Stimulated activated memory B cell treated with anti-CD40 and anti-IgM and Interleukin-4, amounts not matched to agents 10 μg/mL and 1 μg/mL and 100 μg/mL, for 72 hours (primary cell): ENCODE results near the gene HSD17B14.
"Not testable (repeated sequence)": the region's sequence is repeated elsewhere in the genome, so short reads cannot be mapped to it uniquely, and the experiment has no call there.

Source experiments
- ATAC-seq: fragments of 150-1000 bp; cut with Tn5 transposase; 2 replicates; pipeline ENCODE4 v1.10.0; 2021
- H3K27ac Mint-ChIP-seq: one replicate; pipeline ENCODE4 v1.8.0; 2022; ENCODE audit warnings: mild to moderate bottlenecking, mixed read lengths
- H3K27me3 Mint-ChIP-seq: one replicate; pipeline ENCODE4 v1.8.0; 2022; ENCODE audit warnings: mixed read lengths
- H3K36me3 Mint-ChIP-seq: one replicate; pipeline ENCODE4 v1.8.0; 2022; ENCODE audit warnings: mixed read lengths
- H3K4me1 Mint-ChIP-seq: one replicate; pipeline ENCODE4 v1.8.0; 2022; ENCODE audit warnings: mixed read lengths
- H3K4me3 Mint-ChIP-seq: one replicate; pipeline ENCODE4 v1.8.0; 2022; ENCODE audit warnings: mild to moderate bottlenecking, moderate library complexity, mixed read lengths
- H3K9me3 Mint-ChIP-seq: one replicate; pipeline ENCODE4 v1.8.0; 2022; ENCODE audit warnings: mixed read lengths

Gene HSD17B14

GRCh38 chr19:48836089-48837017 is at the start of gene HSD17B14:
Gene HSD17B14, minus strand, starts transcription at chr19:48836491. Its CDS starts 80 bp downstream, at chr19:48836411.
- H3K27ac Mint-ChIP-seq: peak within 1 kb of the TSS; percentile 86
- H3K36me3 Mint-ChIP-seq: peaks cover 4% of the 10 kb centered on the region
- H3K9me3 Mint-ChIP-seq: no peaks in the 10 kb centered on the region
- no peak for ATAC-seq
- H3K4me1 Mint-ChIP-seq: peaks cover 32% of the 10 kb centered on the region
- H3K4me3 Mint-ChIP-seq: peak within 1 kb of the TSS; percentile 82
- no peaks in the 10 kb centered on the region for H3K27me3 Mint-ChIP-seq

GRCh38 chr19:48883726-48884125 is 47.4 kb upstream of the HSD17B14 start:
- no peaks in the 10 kb centered on the region for H3K9me3 Mint-ChIP-seq
- peaks cover 30% of the 10 kb centered on the region for H3K4me1 Mint-ChIP-seq
- no peaks in the 10 kb centered on the region for H3K27me3 Mint-ChIP-seq
- H3K4me3 Mint-ChIP-seq: no peak overlapping the region
- ATAC-seq: no peak
- peak overlapping the region; percentile 39 for H3K27ac Mint-ChIP-seq
- peaks cover under 1% of the 10 kb centered on the region for H3K36me3 Mint-ChIP-seq

- Mint-ChIP-seq H3K27ac (no peak overlapping the region), H3K27me3 (no peaks in the 10 kb centered on the region), H3K9me3 (no peaks in the 10 kb centered on the region), H3K4me1 (peaks cover 43% of the 10 kb centered on the region), H3K4me3 (no peak overlapping the region), H3K36me3 (peaks cover 12% of the 10 kb centered on the region)
- peak; percentile 73 for ATAC-seq
Measured at GRCh38 chr19:48881741-48882657, 45.7 kb upstream of the HSD17B14 start.

- not testable (repeated sequence) for H3K27me3 Mint-ChIP-seq, ATAC-seq, H3K4me3 Mint-ChIP-seq, H3K9me3 Mint-ChIP-seq, H3K27ac Mint-ChIP-seq
- H3K4me1 Mint-ChIP-seq: peaks cover 39% of the 10 kb centered on the region
- H3K36me3 Mint-ChIP-seq: peaks cover 31% of the 10 kb centered on the region
Measured at GRCh38 chr19:48879696-48880095, 43.4 kb upstream of the HSD17B14 start.

- no peak overlapping the region for H3K4me3 Mint-ChIP-seq
- H3K4me1 Mint-ChIP-seq: peaks cover 45% of the 10 kb centered on the region
- H3K36me3 Mint-ChIP-seq: peaks cover 36% of the 10 kb centered on the region
- no peak for ATAC-seq
- H3K27ac Mint-ChIP-seq: no peak overlapping the region
- H3K9me3 Mint-ChIP-seq: no peaks in the 10 kb centered on the region
- no peaks in the 10 kb centered on the region for H3K27me3 Mint-ChIP-seq
Measured at GRCh38 chr19:48879025-48879637, 42.8 kb upstream of the HSD17B14 start.

GRCh38 chr19:48878196-48879024 is 42.1 kb upstream of the HSD17B14 start:
- Mint-ChIP-seq H3K27ac (peak overlapping the region; percentile 100), H3K27me3 (no peaks in the 10 kb centered on the region), H3K9me3 (no peaks in the 10 kb centered on the region), H3K4me3 (no peak overlapping the region), H3K4me1 (peaks cover 48% of the 10 kb centered on the region), H3K36me3 (peaks cover 44% of the 10 kb centered on the region)
- no peak for ATAC-seq

GRCh38 chr19:48877855-48878195 is 41.5 kb upstream of the HSD17B14 start:
- H3K27ac Mint-ChIP-seq: peak overlapping the region; percentile 100
- peaks cover 50% of the 10 kb centered on the region for H3K4me1 Mint-ChIP-seq
- no peaks in the 10 kb centered on the region for H3K27me3 Mint-ChIP-seq
- no peak for ATAC-seq
- no peaks in the 10 kb centered on the region for H3K9me3 Mint-ChIP-seq
- H3K36me3 Mint-ChIP-seq: peaks cover 49% of the 10 kb centered on the region
- H3K4me3 Mint-ChIP-seq: no peak overlapping the region

- peaks cover 45% of the 10 kb centered on the region for H3K4me1 Mint-ChIP-seq
- not testable (repeated sequence) for H3K9me3 Mint-ChIP-seq, H3K27me3 Mint-ChIP-seq, ATAC-seq
- H3K4me3 Mint-ChIP-seq: peak overlapping the region; percentile 99
- H3K36me3 Mint-ChIP-seq: peaks cover 55% of the 10 kb centered on the region
- peak overlapping the region; percentile 100 for H3K27ac Mint-ChIP-seq
Measured at GRCh38 chr19:48876043-48876981, 40.0 kb upstream of the HSD17B14 start.

GRCh38 chr19:48874303-48875135 is 38.2 kb upstream of the HSD17B14 start:
- H3K9me3 Mint-ChIP-seq: no peaks in the 10 kb centered on the region
- peak overlapping the region; percentile 99 for H3K4me3 Mint-ChIP-seq
- H3K27me3 Mint-ChIP-seq: no peaks in the 10 kb centered on the region
- H3K36me3 Mint-ChIP-seq: peaks cover 55% of the 10 kb centered on the region
- peaks cover 39% of the 10 kb centered on the region for H3K4me1 Mint-ChIP-seq
- peak overlapping the region; percentile 100 for H3K27ac Mint-ChIP-seq
- ATAC-seq: no peak

- Mint-ChIP-seq H3K9me3 (no peaks in the 10 kb centered on the region), H3K27me3 (no peaks in the 10 kb centered on the region), H3K36me3 (peaks cover 54% of the 10 kb centered on the region), H3K4me3 (peak overlapping the region; percentile 99), H3K27ac (peak overlapping the region; percentile 100), H3K4me1 (peaks cover 41% of the 10 kb centered on the region)
- no peak for ATAC-seq
Measured at GRCh38 chr19:48873476-48874302, 37.4 kb upstream of the HSD17B14 start.

- Mint-ChIP-seq H3K4me1 (peaks cover 43% of the 10 kb centered on the region), H3K36me3 (peaks cover 47% of the 10 kb centered on the region), H3K9me3 (no peaks in the 10 kb centered on the region), H3K27me3 (peaks cover 6% of the 10 kb centered on the region), H3K4me3 (peak overlapping the region; percentile 99), H3K27ac (peak overlapping the region; percentile 100)
- peak; percentile 69 for ATAC-seq
Measured at GRCh38 chr19:48872884-48873475, 36.7 kb upstream of the HSD17B14 start.
